HG02798 (cell line): ENCODE data around the gene LAYN.

Experiments
- ATAC-seq: cut with Tn5 transposase; IDR thresholded peaks from one replicate; pipeline ENCODE4 v1.9.1; 2021; ENCODE audit warnings: mild to moderate bottlenecking; ENCODE audit not compliant: unreplicated experiment, poor library complexity

LAYN gene

DNA sequence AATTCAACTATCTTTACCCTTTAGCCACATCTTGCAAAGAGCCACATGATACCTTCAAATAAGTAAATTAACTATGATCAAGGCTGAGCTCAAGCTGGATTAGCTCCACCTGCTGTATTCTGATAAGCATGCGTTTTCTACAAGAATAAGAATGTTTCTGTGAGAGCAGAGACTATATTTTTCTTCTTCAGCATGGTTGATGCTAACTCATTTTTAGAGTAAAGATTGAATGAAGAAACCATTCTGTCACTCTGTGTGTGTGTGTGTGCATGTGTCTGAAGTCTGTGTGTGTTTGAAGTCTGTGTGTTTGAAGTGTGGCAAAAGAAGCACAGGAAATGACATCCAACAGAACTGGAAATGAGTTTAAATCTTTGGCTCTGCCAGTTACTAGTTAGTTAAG, 12.0 kb upstream of the LAYN start:
- no peak for ATAC-seq

DNA sequence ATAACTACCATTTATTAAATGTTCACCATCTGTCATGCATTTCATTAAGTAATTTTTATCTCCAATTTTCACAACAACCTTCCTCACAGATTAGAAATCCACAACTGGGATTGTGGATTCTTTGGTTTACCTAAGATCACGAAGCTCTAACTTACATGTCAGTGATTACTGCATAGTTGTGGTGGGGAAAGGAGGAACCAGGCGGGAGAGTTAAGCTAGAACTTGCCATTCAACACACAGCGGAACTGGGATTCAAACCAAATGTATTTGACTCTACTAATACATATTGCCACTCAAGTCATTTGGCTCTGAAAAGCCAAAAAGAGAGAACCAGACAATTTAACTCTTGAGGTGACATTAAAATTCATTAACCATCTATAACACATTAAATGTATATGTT, 10.4 kb upstream of the LAYN start:
- no peak for ATAC-seq

DNA sequence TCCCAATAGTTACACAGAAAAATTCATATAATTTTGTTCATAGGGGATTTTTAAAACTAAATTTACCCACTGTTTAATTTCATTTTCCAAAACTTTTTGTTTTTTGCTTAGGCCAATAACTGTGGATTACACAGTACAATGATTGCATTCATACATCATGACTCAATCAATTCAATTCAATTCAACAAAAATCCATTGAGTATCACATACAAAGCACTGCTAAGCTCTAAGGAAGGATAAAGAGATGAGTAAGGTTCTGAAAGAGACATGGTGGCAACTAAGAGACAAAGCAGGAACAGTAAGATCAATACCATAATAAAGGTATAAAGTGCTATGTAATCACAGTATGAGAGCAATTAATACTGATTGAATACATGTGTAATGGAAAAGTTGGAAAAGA, 9.4 kb upstream of the LAYN start:
- ATAC-seq: no peak

DNA sequence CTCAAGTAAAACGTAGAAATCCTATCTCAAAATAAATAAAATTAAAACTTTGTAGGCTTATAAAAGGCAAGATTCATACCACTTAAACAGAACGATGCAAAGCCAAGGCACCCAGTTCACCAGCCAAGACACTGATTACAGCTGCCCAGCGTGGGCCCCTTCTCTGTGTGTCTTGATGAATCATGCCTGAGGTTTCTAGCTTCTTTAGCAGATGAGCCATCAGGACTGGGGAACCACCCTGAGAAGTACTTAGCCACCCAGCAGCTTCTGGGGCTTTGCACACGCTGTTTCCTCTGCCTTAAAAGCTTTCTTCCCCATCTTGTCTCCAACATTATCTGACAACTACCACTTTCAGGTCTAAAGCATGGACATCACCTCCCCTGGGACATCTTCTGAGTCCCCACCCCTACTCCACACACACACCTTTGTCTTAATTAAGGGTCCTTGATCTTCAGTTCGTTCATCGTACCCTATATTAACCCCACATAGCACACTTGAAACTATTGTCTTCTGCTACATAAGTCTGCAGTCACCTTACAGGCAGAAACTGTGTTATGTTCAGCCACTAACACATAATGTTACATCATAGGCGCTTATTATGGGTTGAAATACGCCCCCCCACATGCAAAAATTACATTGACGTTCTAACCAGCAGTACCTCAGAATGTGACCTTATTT, 8.7 kb upstream of the LAYN start:
- ATAC-seq: peak; percentile 95

DNA sequence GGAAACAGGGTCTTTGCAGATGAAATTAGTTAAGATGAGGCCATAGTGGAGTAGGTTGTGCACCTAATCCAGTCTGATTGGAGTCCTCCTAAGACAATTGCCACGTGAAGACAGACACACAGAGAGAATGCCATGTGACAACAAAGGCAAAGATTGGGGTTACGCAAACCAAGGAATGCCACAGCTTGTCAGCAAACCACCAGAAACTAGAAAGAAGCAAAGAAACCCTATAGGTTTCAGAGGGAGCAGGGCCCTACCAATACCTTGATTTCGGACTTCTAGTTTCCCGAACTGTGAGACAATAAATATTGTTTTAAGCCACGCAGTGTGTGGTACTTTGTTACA, 8.2 kb upstream of the LAYN start:
- no peak for ATAC-seq

DNA sequence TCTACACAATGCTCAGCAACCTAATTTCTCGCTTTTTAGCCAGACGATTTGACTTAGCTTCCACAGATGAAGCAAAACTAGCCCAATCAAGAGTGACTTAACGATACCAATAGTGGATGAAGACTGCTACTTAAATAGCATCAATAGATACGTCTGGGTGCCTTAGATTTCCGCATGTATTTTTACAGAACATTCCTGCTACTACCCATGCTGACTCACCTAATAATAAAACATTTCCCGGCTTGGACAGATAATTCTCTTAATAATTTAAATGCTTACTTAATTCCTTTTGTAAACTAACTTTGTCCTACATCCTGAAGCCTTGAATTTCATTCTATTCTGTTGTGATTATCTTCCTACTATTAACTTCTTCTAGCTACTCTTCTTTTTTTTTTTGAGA, 5.2 kb upstream of the LAYN start:
- no peak for ATAC-seq

DNA sequence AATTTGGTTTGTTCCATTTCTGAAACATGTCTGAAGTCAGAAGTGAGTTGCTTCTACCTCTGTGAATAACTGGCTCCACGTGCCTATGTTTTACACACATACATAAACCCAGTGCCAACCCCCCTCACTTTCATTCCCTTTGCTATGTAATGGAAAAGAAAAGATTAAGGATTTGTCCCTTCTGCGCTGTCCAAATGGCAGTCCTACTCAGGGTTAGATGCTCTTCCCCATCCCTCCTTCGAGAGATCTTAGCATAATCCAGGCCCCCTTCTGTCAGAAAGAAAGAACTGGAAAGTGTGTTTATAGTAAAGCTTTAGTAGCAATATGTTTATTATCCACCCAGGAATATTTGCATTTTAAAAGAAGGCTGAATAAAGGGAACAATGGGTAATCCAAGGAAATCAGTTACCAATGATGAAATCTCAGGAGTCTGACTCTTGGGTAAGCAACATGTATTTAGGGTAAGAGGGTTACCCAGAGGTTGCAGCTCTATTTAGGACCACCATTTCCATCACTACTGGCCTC, 3.1 kb upstream of the LAYN start:
- no peak for ATAC-seq

DNA sequence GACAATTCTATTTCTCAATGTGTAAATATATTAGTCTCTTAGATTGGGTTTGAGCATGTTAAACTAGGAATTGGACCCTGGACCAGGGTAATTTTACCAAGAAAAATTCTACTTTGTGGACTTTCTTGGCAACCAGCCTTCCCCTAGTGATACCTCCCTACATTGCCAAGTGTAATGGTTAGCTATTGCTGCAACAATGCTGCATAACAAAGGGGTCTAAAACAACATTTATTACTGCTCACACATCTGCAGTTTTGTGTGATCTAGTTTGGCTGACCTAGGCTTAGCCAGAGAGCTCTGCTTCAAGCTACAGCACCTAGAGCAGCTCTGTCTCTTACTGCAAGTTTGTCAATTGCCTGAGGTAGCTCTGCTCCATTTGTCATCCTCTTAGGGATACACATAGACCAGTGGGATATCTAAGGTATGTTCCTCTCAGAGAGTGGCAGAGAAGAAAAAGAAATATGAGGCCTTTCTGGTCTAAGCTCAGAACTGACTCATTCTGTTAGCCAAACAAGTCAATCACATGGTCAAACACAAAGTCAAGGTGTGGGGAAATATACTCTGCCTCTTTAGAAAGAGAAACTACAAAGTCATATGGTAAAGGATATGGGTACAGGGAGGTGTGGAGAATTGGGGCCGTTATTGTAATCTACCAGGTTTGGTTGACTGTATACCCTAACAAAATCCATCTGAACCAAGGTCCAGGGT, 2.0 kb upstream of the LAYN start:
- ATAC-seq: peak; percentile 48

DNA sequence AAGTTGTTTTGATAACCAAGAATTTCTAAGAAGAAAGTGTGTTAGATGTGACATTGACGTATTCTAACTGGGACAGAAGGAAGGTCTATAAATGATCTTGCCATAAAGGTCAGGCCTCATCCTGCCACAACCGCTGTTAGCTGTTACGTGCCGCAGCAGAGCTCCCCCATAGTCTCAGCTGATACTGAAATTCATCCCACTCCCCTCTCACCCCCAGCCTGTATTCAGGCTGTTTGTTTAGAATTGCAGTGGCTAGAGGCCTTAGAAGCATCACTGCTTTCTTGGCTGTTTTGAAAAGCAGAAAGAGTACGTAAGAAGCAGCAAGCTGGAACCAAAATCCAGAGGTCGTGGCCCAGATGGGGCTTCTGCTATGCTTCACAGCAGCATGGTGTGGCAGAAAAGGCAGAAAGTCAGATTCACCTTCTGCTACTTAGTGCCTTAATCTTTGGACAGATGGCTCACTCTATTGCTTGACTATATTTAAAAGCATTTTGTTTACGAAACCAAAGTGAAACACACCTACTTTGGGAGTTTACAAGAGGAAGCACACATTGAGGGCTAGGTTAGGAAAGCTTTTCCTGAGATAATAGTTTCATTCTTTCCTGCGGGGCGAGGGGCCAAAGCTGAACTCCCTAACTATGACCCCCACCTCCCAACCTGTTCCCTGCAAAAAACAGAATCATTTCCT, 950 bp upstream of the LAYN start:
- no peak for ATAC-seq

DNA sequence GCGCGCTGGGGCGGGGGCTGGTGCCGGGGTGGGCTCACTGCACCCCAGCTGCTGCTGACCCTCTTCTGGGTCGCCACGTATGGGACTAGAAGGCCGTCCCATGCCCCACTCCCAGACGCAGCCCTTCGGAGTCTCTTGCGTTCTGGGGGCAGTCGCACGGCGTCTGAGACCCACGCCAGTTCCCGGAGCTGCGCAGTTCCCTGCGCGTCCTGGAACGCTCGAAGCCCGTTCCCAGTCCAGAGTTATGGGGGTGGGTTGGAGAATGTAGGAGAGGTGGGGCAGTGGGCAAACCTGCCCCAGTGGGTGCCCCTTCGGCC, 375 bp downstream of the LAYN start:
- ATAC-seq: no peak

DNA sequence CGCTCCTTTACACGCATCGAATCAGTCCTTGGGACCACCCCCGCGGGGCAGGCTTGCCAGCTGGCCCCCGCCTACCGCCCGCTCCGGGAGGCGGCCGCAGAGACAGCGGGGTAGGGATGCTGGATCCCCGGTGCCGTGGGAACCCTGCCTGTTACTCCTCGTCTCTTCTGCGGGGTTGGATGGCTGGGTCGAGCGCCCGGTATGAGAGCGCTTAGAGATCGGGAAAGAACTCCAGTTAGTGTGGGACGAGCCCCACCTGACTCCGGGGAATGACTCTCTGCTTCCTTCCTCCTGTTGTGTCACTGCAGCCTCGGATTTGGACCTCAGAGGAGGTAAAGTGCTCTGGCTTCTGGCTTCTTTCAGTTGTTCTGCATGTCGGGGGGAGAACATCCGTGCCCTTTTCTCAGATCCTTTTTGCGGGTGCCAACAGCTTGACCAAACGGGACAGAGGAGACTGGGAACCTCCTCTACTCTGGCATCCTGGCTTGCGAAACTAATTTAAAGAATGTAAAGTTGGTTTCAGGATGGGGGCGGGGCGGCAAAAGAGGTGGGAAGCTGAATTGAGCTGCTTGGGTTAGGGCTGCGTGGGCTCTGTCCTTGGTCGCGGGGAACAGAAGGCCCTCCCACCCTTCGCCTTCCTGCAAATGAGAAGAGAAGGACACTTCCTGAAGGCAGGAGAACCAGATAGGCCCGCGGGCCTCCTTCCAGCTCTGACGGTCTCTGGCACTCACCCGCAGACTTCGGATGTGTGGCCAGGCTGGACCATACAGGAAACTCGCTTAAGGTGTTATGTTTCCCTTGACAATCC, 938 bp downstream of the LAYN start:
- no peak for ATAC-seq

DNA sequence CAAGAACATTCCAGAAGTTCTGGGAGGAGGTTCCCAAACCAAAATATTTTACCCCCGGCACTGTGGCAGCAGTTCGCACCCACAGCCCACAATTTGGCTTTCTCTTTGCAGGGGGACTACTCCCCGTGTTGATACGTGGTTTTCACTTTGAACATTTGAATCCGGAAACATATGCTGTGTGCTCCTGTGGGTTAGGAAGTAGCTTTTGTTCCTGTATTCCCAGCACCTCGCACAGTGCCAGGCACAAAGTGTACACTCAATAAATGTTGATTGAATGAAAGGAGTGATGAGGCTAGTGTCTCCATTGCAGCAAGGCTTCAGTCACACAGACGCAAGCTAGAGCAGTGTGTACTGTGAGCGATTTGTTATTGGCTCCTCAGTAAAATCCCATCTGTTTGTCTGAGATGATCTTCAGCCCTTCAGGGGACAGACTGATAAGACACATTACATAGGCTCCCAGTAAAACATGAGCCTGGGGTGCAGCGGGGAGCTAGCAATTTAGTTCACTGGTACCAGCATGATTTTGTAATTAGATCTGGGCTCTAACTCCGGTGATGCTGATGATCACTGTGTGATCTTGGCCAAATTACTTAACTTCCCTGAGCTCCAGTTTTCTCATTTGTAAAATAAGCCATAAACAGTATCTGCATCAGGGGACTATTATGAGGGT, 2.2 kb downstream of the LAYN start:
- ATAC-seq: no peak

DNA sequence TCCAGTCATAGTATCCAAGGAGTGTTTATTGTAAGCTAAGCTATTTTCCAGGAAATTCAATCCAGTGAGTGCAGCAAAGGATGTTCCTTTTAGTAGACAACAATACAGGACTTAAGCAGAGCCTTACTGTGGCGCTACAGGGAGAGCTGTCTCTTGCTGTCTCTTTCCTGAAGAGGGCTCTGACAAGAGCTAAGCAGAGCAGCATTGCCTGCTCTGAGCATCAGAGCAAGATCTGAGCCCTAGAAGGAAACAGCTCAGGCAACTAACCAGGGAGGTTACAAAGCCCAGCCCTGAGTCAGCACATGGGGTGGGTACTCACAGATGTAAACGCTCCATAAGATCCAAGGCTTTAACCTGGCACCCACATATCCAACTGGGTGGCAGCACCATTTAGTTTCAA, 8.0 kb downstream of the LAYN start:
- no peak for ATAC-seq

DNA sequence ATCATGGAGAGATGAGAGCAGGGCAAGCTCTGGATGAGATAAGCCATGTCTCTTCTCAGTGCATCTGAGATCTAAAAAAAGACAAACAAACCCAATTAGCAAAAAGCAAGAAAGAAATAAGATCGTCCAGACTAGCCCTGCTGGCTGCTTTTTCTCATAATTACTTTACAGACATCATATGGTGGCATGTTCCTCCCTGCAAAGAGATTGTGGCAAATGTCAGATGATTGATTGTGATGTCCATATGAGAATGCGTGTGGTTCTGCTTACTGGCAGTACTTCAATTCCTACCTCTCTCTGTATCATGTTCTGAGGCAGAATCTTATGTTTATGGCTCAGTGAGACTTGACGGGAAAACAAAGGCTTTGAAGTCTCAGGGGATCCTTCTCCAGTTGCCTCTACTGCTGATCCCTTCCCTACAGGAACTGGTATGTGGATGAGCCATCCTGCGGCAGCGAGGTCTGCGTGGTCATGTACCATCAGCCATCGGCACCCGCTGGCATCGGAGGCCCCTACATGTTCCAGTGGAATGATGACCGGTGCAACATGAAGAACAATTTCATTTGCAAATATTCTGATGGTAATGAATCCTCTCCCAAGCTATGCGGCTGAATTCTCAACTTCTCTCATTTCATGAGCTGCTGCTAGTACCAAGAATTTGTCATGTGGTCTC, 8.8 kb downstream of the LAYN start:
- no peak for ATAC-seq

DNA sequence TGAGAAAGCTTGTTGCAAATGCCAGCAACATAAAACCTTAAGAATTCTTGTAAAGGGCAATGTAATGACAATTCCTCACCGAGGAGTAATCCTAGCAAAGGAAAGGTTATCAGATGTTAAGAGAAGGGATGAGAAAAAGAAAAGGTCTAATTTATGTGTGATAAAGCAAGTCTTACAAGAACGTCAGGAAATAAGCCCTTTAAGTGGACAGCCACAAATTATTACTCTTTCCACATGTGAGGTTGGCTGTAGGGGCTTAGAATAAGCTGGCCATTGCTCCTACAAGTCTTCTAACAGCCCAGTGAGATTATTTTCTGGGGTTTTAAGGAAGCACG, 9.3 kb downstream of the LAYN start:
- no peak for ATAC-seq

DNA sequence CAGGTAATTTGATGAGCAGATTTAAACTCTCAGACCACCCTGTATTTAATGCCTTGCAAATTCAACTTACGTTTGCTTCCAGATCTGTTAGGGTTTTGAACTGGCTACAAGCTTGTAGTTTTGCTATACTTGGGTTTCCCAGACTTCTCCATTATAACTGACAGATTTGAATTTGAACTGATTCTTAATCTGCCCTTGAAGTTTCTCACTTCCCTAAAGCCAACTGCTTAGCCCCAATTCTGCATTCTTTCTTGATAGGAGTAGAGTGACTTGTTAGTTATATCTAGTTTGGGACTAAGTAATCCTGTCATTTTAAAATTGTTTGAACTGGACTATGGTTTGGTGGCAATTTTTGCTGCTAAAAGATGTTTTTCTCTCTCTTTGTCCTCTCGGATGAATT, 9.7 kb downstream of the LAYN start:
- ATAC-seq: no peak

DNA sequence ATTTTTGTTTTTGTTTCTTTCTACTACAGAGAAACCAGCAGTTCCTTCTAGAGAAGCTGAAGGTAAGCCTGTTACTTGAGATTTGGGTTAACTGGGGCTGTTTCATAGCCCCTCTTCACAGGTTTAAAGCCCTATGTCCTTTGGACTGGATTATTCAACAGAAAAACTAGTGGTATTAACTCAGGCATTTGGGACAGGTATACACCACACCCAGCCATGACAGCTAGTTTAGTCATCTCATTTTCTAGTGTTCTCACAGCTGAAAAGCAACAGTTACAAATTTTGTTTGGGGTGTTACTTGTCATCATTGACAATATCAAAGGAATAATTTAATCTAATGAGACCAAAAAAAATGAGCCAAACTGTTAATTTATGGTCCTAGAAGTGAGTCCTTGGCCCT, 14.0 kb downstream of the LAYN start:
- no peak for ATAC-seq

DNA sequence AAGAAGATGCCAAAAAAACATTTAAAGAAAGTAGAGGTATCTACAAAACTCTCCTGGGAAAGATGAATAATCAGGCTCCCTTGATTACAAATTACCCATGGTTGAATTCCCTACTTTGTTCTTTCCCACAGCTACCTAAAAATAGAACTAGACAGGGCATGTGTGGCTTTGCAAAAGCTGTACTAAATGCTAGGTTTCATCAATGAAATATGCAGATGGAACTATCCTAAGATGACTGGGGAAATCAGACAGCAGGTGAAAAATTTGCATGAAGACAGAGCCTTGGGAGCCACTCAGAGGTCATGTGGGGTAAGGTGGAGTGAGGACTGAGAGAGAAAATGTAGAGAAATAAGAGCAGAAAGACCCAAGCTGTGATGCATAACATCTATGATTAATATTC, 14.7 kb downstream of the LAYN start:
- no peak for ATAC-seq

DNA sequence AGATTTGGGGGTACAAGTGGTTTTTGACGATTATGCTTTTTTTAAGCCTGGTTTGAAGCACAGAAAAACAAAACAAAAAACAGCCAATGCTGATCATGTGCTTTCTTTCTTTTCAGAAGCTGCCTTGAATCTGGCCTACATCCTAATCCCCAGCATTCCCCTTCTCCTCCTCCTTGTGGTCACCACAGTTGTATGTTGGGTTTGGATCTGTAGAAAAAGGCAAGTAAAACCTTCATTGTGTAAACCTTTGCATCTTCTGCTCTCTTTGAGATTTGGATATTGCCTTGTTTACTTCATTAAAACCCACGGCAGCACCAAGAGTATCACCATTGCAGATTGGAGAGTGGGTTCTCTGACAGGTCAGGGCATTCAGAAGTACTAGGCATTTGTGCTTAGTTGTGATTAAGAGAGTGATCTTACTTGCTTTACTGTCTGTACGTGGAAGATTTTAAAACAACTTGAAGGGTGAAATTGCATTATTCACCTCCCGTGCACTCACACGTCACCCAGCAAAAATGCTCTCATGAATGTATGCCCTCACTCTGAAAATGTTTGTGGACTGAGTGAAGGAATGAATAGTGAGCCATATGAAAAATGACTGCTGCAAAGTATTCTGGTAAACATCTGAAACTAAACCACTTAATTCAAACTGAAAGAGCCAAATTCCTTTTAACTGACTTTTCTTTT, 17.0 kb downstream of the LAYN start:
- no peak for ATAC-seq
